H1 (cell line): ENCODE results near the gene TPRX1. TPM values are rescaled to one million over a fixed set of nuclear protein-coding genes. Genes with fewer than 3 reads are reported as not detected.

Source experiments
- CTCF ChIA-PET: fragments of 300-600 bp; sonication (Branson Sonifier 250); formaldehyde crosslinking; loops from one replicate; lab custom pipeline; 2021; ENCODE audit not compliant: partially characterized antibody; lab: Charles Lee
- POLR2A ChIA-PET: fragments of 300-600 bp; sonication (Branson Sonifier 250); formaldehyde crosslinking; loops from one replicate; lab custom pipeline; 2021; ENCODE audit warnings: inconsistent platforms; ENCODE audit not compliant: partially characterized antibody; lab: Charles Lee
- DNase-seq, 2 experiments: peaks; one replicate each; pipeline versions ENCODE4 v3.0.0 to v3.0.0-alpha.2; 2010 to 2022; ENCODE audit warnings: low spot score in 2 of 2, low read depth in 1 of 2, mixed read lengths in 1 of 2
- FAIRE-seq: peaks from 2 replicates; lab custom pipeline; 2011; peaks lifted over from hg19 to GRCh38; lab: Jason Lieb, UNC
- H2AFZ ChIP-seq: 2 replicates; pipeline ENCODE4 v1.8.1; 2012; ENCODE audit warnings: low read length, inconsistent platforms
- H2AK5ac ChIP-seq: 2 replicates; pipeline ENCODE4 v1.6.1; 2013; ENCODE audit warnings: low read depth, low read length
- H2BK120ac ChIP-seq: replicated peaks from 2 replicates; pipeline ENCODE3; 2013; ENCODE audit warnings: low read depth, low read length, inconsistent platforms
- H2BK12ac ChIP-seq: 2 replicates; pipeline ENCODE4 v1.6.1; 2013; ENCODE audit warnings: low read depth, low read length
- H2BK15ac ChIP-seq: 2 replicates; pipeline ENCODE4 v1.6.1; 2013; ENCODE audit warnings: low read length
- H2BK20ac ChIP-seq: 2 replicates; pipeline ENCODE4 v1.6.1; 2013; ENCODE audit warnings: low read length
- H2BK5ac ChIP-seq: 2 replicates; pipeline ENCODE4 v1.6.1; 2013; ENCODE audit warnings: low read depth, low read length
- H3K14ac ChIP-seq: 2 replicates; pipeline ENCODE4 v1.6.1; 2013; ENCODE audit warnings: inconsistent platforms; ENCODE audit not compliant: insufficient read length
- H3K18ac ChIP-seq: 2 replicates; pipeline ENCODE4 v1.6.1; 2013; ENCODE audit warnings: low read length; ENCODE audit errors: extremely low read depth
- H3K23ac ChIP-seq: 2 replicates; pipeline ENCODE4 v1.6.1; 2013; ENCODE audit warnings: inconsistent platforms; ENCODE audit not compliant: insufficient read length
- H3K23me2 ChIP-seq: 2 replicates; pipeline ENCODE4 v1.6.1; 2013; ENCODE audit warnings: low read depth, low read length
- H3K27ac ChIP-seq: 2 replicates; pipeline ENCODE4 v1.6.1; 2011; ENCODE audit warnings: low read depth, low read length, inconsistent platforms
- H3K27me3 ChIP-seq, 4 experiments: replicated peaks in 1 of 4; 1 replicate in 1 of 4; 2 replicates in 3 of 4; pipeline versions ENCODE4 v1.6.1 to v1.8.1; 2011 to 2013; ENCODE audit warnings: low read length in 3 of 4, mild to moderate bottlenecking in 3 of 4, inconsistent platforms in 2 of 4, mixed read lengths in 2 of 4, moderate library complexity in 1 of 4; ENCODE audit not compliant: control insufficient read depth in 3 of 4, insufficient read depth in 3 of 4; ENCODE audit errors: extremely low read depth in 1 of 4
- H3K36me3 ChIP-seq, 4 experiments: 2 replicates each; pipeline versions ENCODE4 v1.6.1 to v1.8.1; 2011 to 2013; ENCODE audit warnings: mild to moderate bottlenecking in 4 of 4, low read length in 3 of 4, moderate library complexity in 2 of 4, control low read depth in 1 of 4, inconsistent platforms in 1 of 4; ENCODE audit not compliant: insufficient read depth in 4 of 4, control insufficient read depth in 2 of 4
- H3K4ac ChIP-seq: replicated peaks from 2 replicates; pipeline ENCODE3; 2013; ENCODE audit warnings: low read length, low read depth, mixed read lengths, inconsistent platforms; ENCODE audit not compliant: insufficient read length
- H3K4me1 ChIP-seq, 4 experiments: replicated peaks in 1 of 4; 1 replicate in 1 of 4; 2 replicates in 3 of 4; pipeline versions ENCODE4 v1.6.1 to v1.8.1; 2011 to 2013; ENCODE audit warnings: low read length in 3 of 4, inconsistent platforms in 2 of 4, mixed read lengths in 1 of 4; ENCODE audit not compliant: insufficient read depth in 4 of 4, control insufficient read depth in 3 of 4
- H3K4me2 ChIP-seq, 2 experiments: 2 replicates each; pipeline versions ENCODE4 v1.6.1 to v1.8.1; 2011 to 2013; ENCODE audit warnings: low read depth in 2 of 2, low read length in 2 of 2, control low read depth in 1 of 2, inconsistent platforms in 1 of 2, mild to moderate bottlenecking in 1 of 2; ENCODE audit not compliant: insufficient read depth in 1 of 2
- H3K4me3 ChIP-seq, 4 experiments: fragments of 200-600, 300-600 bp in 1 of 4; sonication (generic), shearing (Covaris generic), sonication (Bioruptor Twin) in 1 of 4; 2 replicates each; pipeline versions ENCODE4 v1.5.1 to v1.8.1; 2011 to 2016; ENCODE audit warnings: low read length in 4 of 4, low read depth in 3 of 4, control low read depth in 2 of 4, inconsistent platforms in 2 of 4, mild to moderate bottlenecking in 2 of 4, mixed read lengths in 1 of 4, moderate library complexity in 1 of 4; ENCODE audit not compliant: insufficient read depth in 2 of 4; ENCODE audit errors: extremely low read depth in 1 of 4
- H3K56ac ChIP-seq: replicated peaks from 2 replicates; pipeline ENCODE3; 2013; ENCODE audit warnings: low read depth, mild to moderate bottlenecking, mixed read lengths, low read length, inconsistent platforms; ENCODE audit not compliant: insufficient read length
- H3K79me1 ChIP-seq: 2 replicates; pipeline ENCODE4 v1.6.1; 2013; ENCODE audit warnings: low read depth, low read length, control low read depth
- H3K79me2 ChIP-seq, 2 experiments: 2 replicates each; pipeline versions ENCODE4 v1.6.1 to v1.8.1; 2012 to 2013; ENCODE audit warnings: low read length in 2 of 2, mild to moderate bottlenecking in 2 of 2, inconsistent platforms in 1 of 2; ENCODE audit not compliant: insufficient read depth in 2 of 2, control insufficient read depth in 1 of 2
- H3K9ac ChIP-seq, 4 experiments: replicated peaks in 1 of 4; 1 replicate in 1 of 4; 2 replicates in 3 of 4; pipeline versions ENCODE4 v1.6.1 to v1.8.1; 2011 to 2013; ENCODE audit warnings: low read depth in 3 of 4, low read length in 3 of 4, control low read depth in 2 of 4, mild to moderate bottlenecking in 2 of 4, moderate library complexity in 2 of 4, inconsistent platforms in 1 of 4; ENCODE audit errors: extremely low read depth in 1 of 4
- H3K9me3 ChIP-seq, 2 experiments: 2 replicates each; pipeline versions ENCODE4 v1.6.1 to v1.8.1; 2012 to 2013; ENCODE audit warnings: mild to moderate bottlenecking in 2 of 2, moderate library complexity in 2 of 2, control low read depth in 1 of 2, inconsistent platforms in 1 of 2, low read depth in 1 of 2, low read length in 1 of 2, mixed read lengths in 1 of 2; ENCODE audit not compliant: insufficient read depth in 2 of 2
- H4K20me1 ChIP-seq, 2 experiments: replicated peaks in 1 of 2; 2 replicates each; pipeline versions ENCODE3 to v1.8.1; 2011 to 2013; ENCODE audit warnings: inconsistent platforms in 2 of 2, low read length in 2 of 2, mild to moderate bottlenecking in 1 of 2; ENCODE audit not compliant: insufficient read depth in 2 of 2, control insufficient read depth in 1 of 2
- H4K5ac ChIP-seq: 2 replicates; pipeline ENCODE4 v1.6.1; 2013; ENCODE audit warnings: low read length, low read depth, mixed read lengths, inconsistent platforms; ENCODE audit not compliant: insufficient read length
- H4K8ac ChIP-seq: 2 replicates; pipeline ENCODE4 v1.8.0; 2013; ENCODE audit warnings: mild to moderate bottlenecking, moderate library complexity, low read length, inconsistent platforms; ENCODE audit not compliant: insufficient read depth; ENCODE audit errors: extremely low read depth
- H4K91ac ChIP-seq: replicated peaks from 2 replicates; pipeline ENCODE3; 2013; ENCODE audit warnings: low read length, mixed read lengths, inconsistent platforms; ENCODE audit not compliant: insufficient read length
- ASH2L ChIP-seq: fragments of 200-600, 300-600 bp; sonication (generic); IDR thresholded peaks from one replicate; pipeline ENCODE4 v1.7.1; 2017; ENCODE audit warnings: low read length
- BACH1 ChIP-seq: IDR thresholded peaks from 2 replicates; pipeline ENCODE4 v1.6.1; 2012; ENCODE audit warnings: low read length, improper control_type of control experiment
- RNF2 ChIP-seq: fragments of 200-900, 300-1000 bp; sonication (generic); IDR thresholded peaks from 2 replicates; pipeline ENCODE4 v1.7.1; 2016; ENCODE audit warnings: borderline replicate concordance, low read depth, mild to moderate bottlenecking, antibody characterized with exemption, low read length; ENCODE audit not compliant: poor library complexity, severe bottlenecking; ENCODE audit errors: missing control alignments
- SAP30 ChIP-seq: fragments of 300-600 bp; sonication (generic); IDR thresholded peaks from 2 replicates; pipeline ENCODE4 v1.7.1; 2012; ENCODE audit warnings: low read length, moderate library complexity, mild to moderate bottlenecking, inconsistent platforms; ENCODE audit not compliant: insufficient read depth, insufficient replicate concordance
- SIN3A ChIP-seq, 2 experiments: IDR thresholded peaks in 1 of 2; conservative IDR thresholded peaks in 1 of 2; 2 replicates each; pipeline ENCODE4 v1.6.1; 2011 to 2012; ENCODE audit warnings: low read length in 2 of 2, improper control_type of control experiment in 1 of 2, low read depth in 1 of 2, mild to moderate bottlenecking in 1 of 2
- TBP ChIP-seq: IDR thresholded peaks from 2 replicates; pipeline ENCODE4 v1.6.1; 2011; ENCODE audit warnings: low read depth, low read length, improper control_type of control experiment
- YY1 ChIP-seq: IDR thresholded peaks from 2 replicates; pipeline ENCODE4 v1.6.1; 2011; ENCODE audit warnings: low read depth, mild to moderate bottlenecking, low read length
- WGBS, 2 experiments: shearing (Covaris generic) in 1 of 2; methylation state at CpG; one replicate each; pipeline versions ENCODE4 v1.1.6 to v1.1.7; 2013 to 2015; ENCODE audit warnings: low lambda C conversion rate in 2 of 2, mixed read lengths in 2 of 2, inconsistent platforms in 1 of 2, low coverage in 1 of 2, missing lambda C conversion rate in 1 of 2; ENCODE audit not compliant: insufficient replicate concordance in 2 of 2, insufficient coverage in 1 of 2, insufficient read length in 1 of 2; ENCODE audit errors: extremely low coverage in 1 of 2, missing lambda C conversion rate in 1 of 2; 5-methylcytosine and 5-hydroxymethylcytosine counted together
- polyA plus RNA-seq, 7 experiments: library from polyadenylated mRNA; depleted of rRNA in 3 of 7; stranded (reverse) in 5 of 7; unstranded in 2 of 7; fragments of >200 nt in 5 of 7; fragments of 200-250 nt in 2 of 7; gene quantifications; 1 replicate in 5 of 7; 2 replicates in 1 of 7; 4 replicates in 1 of 7; pipeline versions ENCODE4 v1.2.1 to v1.2.3, GENCODE V29; 2011 to 2013; ENCODE audit warnings: missing spikeins in 2 of 7, mixed read lengths in 2 of 7
- total RNA-seq: library from RNA; stranded (reverse); fragmentation: NEBNext Ultra II Directional; extraction: Animal tissue kit (Norgen Biotek cat#: 25700); gene quantifications from 2 replicates; pipeline ENCODE4 v1.2.1, GENCODE V29; 2021

Gene TPRX1
- total and polyA plus RNA-seq, 2 of the 8 experiments (the other 6 are each of a cell fraction or from before 2014, with no cell fraction given): 0.03 TPM; not detected in 1

- Histone ChIP-seq H3K4ac (no peak overlapping the region), H3K4me1 (peaks cover 5 to 12% (median 6%) of the 10 kb centered on the region in 4 experiments; a peak in 5 of 7 replicates), H3K23me2 (peaks cover 3% of the 10 kb centered on the region; the same call in 1 of the 2 replicates), H3K27me3 (no peaks in the 10 kb centered on the region), H3K36me3 (no peaks in the 10 kb centered on the region), H3K79me1 (no peaks in the 10 kb centered on the region), H2BK15ac (no peak overlapping the region), H3K79me2 (no peaks in the 10 kb centered on the region), H2BK20ac (0 out of 2 replicates have a peak overlapping the region, but pooled peaks have one; percentile 23), H3K23ac (no peak overlapping the region), H3K18ac (no peak overlapping the region), H2AFZ (no peak overlapping the region), H2BK12ac (no peak overlapping the region), H3K9me3 (no peaks in the 10 kb centered on the region), H3K27ac (no peak overlapping the region), H2BK120ac (no peak overlapping the region), H3K4me3 (no peak overlapping the region), H3K14ac (no peak overlapping the region), H4K20me1 (no peaks in the 10 kb centered on the region), H2BK5ac (no peak overlapping the region), H3K4me2 (no peak overlapping the region; a peak in 1 of 4 replicates), H4K91ac (peak overlapping the region; percentile 80), H4K8ac (no peak overlapping the region), H3K9ac (no peak overlapping the region), H2AK5ac (no peak overlapping the region), H3K56ac (no peak overlapping the region), H4K5ac (no peak overlapping the region)
- WGBS, 2 experiments: 83% methylated on average over 5 of the region's 5 CpGs; no CpG with 5 or more reads in 1 of the 2 experiments
- CTCF ChIA-PET: interaction anchor here (0.8 to 4.6 kb wide), 7 partner anchors 12 to 87 kb away, joined by 3 to 38 read pairs (median 5); no protein-coding TSS in a partner anchor
- DNase-seq (no peak), FAIRE-seq (no peak)
- POLR2A ChIA-PET: interaction anchor here (0.6 to 0.9 kb wide), 2 partner anchors 17 to 46 kb away, joined by 3 to 4 read pairs; no protein-coding TSS in a partner anchor
- TF ChIP-seq SAP30: no peak
- no peak for TF ChIP-seq BACH1
- TF ChIP-seq YY1: no peak
- TF ChIP-seq SIN3A (conservative IDR thresholded peaks at IDR 0.05 in 1 of 2, IDR thresholded peaks at IDR 0.05 in 1 of 2; ENCODE audit: low read depth in 1 of 2, low read length in 2 of 2): no peak
- TF ChIP-seq ASH2L: no peak
- no peak for TF ChIP-seq RNF2
- TF ChIP-seq TBP: no peak
Measured at GRCh38 chr19:47853003-47853402, 48.7 kb upstream of the TPRX1 start.
